Measurements from ENCODE around the gene LSM5. TPM values are rescaled to one million over a fixed set of nuclear protein-coding genes. Genes with fewer than 3 reads are reported as not detected.
A peak's percentile ranks its signal among the peaks of the same experiment; 100 is the strongest.

LSM5 gene
- total RNA-seq, 1 experiment from 2014 or later, result 87.3 TPM

DNA sequence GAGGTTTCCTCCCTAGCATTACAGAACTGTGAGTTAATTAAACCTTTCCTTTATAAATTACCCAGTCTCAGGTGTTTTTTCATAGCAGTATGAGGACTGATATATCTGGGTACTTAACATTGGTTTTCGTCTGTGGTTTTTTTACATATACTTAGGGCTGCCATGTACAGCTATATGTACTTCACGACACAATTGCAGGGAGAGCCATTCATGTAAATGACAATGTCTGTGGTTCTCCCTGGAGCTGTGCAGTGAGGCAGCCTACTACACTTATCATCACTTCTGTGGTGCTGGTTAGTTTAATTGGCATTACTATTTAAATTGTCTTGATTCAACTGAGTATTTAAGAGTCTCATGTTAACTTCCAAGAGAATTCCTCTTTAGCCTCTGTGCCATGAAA is 45.8 kb upstream of the LSM5 start:
- Mint-ChIP-seq H3K27ac (ENCODE audit: low read depth, unreplicated experiment) (no peak overlapping the region), H3K4me1 (ENCODE audit: insufficient read depth, unreplicated experiment) (peaks cover 14% of the 10 kb centered on the region), H3K9me3 (ENCODE audit: unreplicated experiment) (no peaks in the 10 kb centered on the region), H3K4me3 (ENCODE audit: unreplicated experiment) (no peak overlapping the region), H3K27me3 (ENCODE audit: insufficient read depth, unreplicated experiment) (no peaks in the 10 kb centered on the region), H3K36me3 (ENCODE audit: insufficient read depth, unreplicated experiment) (peaks cover 18% of the 10 kb centered on the region)
- intact Hi-C loops (cut with micrococcal nuclease), result loop anchor here (2.0 kb wide), 1 partner anchor 45 kb away; the partner anchor contains the start of gene LSM5
- TF ChIP-seq, protein P1, sequence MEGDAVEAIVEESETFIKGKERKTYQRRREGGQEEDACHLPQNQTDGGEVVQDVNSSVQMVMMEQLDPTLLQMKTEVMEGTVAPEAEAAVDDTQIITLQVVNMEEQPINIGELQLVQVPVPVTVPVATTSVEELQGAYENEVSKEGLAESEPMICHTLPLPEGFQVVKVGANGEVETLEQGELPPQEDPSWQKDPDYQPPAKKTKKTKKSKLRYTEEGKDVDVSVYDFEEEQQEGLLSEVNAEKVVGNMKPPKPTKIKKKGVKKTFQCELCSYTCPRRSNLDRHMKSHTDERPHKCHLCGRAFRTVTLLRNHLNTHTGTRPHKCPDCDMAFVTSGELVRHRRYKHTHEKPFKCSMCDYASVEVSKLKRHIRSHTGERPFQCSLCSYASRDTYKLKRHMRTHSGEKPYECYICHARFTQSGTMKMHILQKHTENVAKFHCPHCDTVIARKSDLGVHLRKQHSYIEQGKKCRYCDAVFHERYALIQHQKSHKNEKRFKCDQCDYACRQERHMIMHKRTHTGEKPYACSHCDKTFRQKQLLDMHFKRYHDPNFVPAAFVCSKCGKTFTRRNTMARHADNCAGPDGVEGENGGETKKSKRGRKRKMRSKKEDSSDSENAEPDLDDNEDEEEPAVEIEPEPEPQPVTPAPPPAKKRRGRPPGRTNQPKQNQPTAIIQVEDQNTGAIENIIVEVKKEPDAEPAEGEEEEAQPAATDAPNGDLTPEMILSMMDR (IDR thresholded peaks at IDR 0.05; ENCODE audit: unreplicated experiment), result no peak
- DNase-seq (ENCODE audit: unreplicated experiment), result no peak
- ChIA-PET POLR2A (interaction anchor here (2.7 kb wide), 1 partner anchor 40 kb away, joined by 10 read pairs; the partner anchor contains the start of gene AVL9), CTCF (interaction anchor here (1.0 kb wide), 1 partner anchor 16 kb away, joined by 3 read pairs; no protein-coding TSS in a partner anchor)
- no TSS peak for BruUV-seq (replicated peaks)

DNA sequence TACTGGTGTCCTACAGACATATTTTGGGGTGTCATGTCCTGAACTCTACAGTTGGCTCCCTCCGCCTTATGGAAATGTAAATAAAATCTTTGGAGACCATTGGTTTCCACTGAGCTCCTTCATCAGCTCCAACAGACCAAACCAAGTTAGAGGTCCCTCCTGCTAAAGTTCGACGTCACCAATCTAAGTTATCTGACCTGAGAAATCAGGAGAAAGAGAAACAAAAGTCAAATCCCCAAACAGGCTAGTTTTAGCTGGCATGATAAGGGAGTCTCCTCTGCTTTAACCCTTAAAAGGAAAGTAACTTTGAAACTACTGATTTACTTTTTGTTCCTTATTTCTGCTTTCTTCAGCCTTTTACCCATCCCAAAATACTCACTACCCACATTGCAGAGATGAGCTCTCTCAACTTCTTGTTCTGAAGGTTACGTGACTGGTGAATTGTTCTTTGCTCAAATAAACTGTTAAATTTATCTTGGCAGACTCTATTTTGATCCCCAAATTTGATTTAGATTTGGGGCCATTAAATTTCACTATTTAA is 45.1 kb upstream of the LSM5 start:
- Mint-ChIP-seq H3K27me3 (ENCODE audit: insufficient read depth, unreplicated experiment) (no peaks in the 10 kb centered on the region), H3K36me3 (ENCODE audit: insufficient read depth, unreplicated experiment) (peaks cover 18% of the 10 kb centered on the region), H3K4me3 (ENCODE audit: unreplicated experiment) (no peak overlapping the region), H3K9me3 (ENCODE audit: unreplicated experiment) (no peaks in the 10 kb centered on the region), H3K27ac (ENCODE audit: low read depth, unreplicated experiment) (no peak overlapping the region), H3K4me1 (ENCODE audit: insufficient read depth, unreplicated experiment) (peaks cover 12% of the 10 kb centered on the region)
- BruUV-seq (replicated peaks), result no TSS peak
- ChIA-PET POLR2A (interaction anchor here (2.7 kb wide), 1 partner anchor 39 kb away, joined by 10 read pairs; the partner anchor contains the start of gene AVL9), CTCF (no interaction called here)
- DNase-seq (ENCODE audit: unreplicated experiment), result no peak
- TF ChIP-seq, protein P1 (IDR thresholded peaks at IDR 0.05; ENCODE audit: unreplicated experiment), result no peak
- intact Hi-C loops (cut with micrococcal nuclease), result no loop called here

DNA sequence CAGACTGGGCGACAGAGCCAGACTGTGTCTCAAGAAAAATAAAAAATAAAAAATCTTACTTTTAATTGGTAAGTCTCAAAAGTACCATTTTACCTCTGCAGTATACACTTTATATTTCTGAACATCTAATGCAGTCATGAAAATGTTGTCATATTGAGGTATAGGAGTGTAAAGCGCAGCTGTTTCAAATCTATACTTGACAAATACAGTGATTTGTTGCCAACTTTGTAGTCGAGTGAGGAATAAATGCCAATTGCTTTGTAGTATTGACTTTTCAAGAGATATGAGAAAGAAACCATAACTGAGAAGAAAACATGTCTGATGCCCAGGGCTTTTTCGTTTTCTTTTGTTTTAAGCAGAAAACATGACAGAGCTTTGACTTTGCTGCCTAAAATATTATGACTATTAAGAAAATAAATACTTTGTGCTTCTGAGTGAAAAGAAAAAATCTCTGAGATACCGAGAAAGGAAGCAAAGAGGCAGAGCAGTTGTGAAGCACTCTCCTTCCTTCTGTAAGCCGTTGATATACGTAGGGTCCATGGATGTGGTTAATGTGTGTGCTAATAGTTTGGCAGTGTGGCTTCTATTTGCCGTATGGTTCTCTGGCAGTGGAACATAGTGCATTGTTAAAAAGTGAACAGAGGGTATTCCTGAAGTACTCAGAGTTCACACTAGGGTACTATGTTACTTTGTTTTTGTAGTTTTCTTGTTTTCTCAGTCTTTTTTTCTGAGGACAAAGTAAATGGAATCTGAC is 43.3 kb upstream of the LSM5 start:
- ChIA-PET POLR2A (no interaction called here), CTCF (no interaction called here)
- TF ChIP-seq, protein P1 (IDR thresholded peaks at IDR 0.05; ENCODE audit: unreplicated experiment), result no peak
- no peaks in the 10 kb centered on the region for H3K27me3 Mint-ChIP-seq (ENCODE audit: insufficient read depth, unreplicated experiment)
- no peak for DNase-seq (ENCODE audit: unreplicated experiment)
- H3K27ac Mint-ChIP-seq (ENCODE audit: low read depth, unreplicated experiment), result peak overlapping the region; percentile 23
- H3K4me3 Mint-ChIP-seq (ENCODE audit: unreplicated experiment), result no peak overlapping the region
- intact Hi-C loops (cut with micrococcal nuclease), result no loop called here
- BruUV-seq (replicated peaks), result no TSS peak
- no peaks in the 10 kb centered on the region for H3K9me3 Mint-ChIP-seq (ENCODE audit: unreplicated experiment)
- peaks cover 18% of the 10 kb centered on the region for H3K36me3 Mint-ChIP-seq (ENCODE audit: insufficient read depth, unreplicated experiment)
- H3K4me1 Mint-ChIP-seq (ENCODE audit: insufficient read depth, unreplicated experiment), result peaks cover 6% of the 10 kb centered on the region

DNA sequence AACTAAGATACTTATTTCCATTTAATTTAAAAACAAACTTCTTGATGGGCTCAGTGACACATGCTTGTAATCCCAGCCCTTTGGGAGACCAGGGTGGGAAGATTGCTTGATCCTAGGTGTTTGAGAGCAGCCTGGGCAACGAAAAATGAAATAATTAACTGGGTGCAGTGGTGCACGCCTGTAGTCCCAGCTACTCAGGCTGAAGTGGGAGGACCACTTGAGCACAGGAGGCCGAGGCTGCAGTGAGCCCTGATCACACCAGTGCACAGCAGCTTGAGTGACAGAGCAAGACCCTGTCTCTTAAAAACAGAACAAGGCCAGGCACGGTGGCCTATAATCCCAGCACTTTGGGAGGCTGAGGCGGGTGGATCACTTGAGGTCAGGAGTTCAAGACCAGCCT is 42.5 kb upstream of the LSM5 start:
- Mint-ChIP-seq H3K27ac (ENCODE audit: low read depth, unreplicated experiment) (no peak overlapping the region), H3K9me3 (ENCODE audit: unreplicated experiment) (no peaks in the 10 kb centered on the region), H3K36me3 (ENCODE audit: insufficient read depth, unreplicated experiment) (peaks cover 18% of the 10 kb centered on the region), H3K27me3 (ENCODE audit: insufficient read depth, unreplicated experiment) (no peaks in the 10 kb centered on the region), H3K4me1 (ENCODE audit: insufficient read depth, unreplicated experiment) (peaks cover 6% of the 10 kb centered on the region), H3K4me3 (ENCODE audit: unreplicated experiment) (no peak overlapping the region)
- ChIA-PET CTCF (interaction anchor here (1.5 kb wide), 1 partner anchor 13 kb away, joined by 3 read pairs; no protein-coding TSS in a partner anchor), POLR2A (no interaction called here)
- TF ChIP-seq, protein P1 (IDR thresholded peaks at IDR 0.05; ENCODE audit: unreplicated experiment), result no peak
- intact Hi-C loops (cut with micrococcal nuclease), result no loop called here
- no TSS peak for BruUV-seq (replicated peaks)
- no peak for DNase-seq (ENCODE audit: unreplicated experiment)
